ENCODE results near the gene SLC6A18.

The SLC6A18 gene

DNA sequence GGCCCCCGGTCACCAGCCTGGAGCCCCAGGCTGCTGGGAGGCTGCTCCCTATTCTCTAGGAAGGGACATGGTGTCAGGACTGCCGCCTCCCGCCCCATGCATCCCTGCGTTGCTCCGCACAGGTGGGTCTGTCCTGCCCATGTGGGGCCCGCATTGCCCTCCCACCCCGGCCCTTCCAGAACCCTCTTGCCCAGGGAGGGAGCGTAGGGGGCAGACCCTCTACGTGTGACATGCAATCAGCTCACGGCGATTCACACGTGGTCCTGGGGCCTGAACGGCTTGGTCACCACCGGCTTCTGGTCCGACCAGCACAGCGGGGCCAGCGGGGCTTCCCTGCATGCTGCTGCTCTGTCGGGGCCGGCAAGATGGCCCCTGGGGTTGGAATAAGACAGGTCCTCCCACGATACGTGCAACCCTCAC lies 14.3 kb upstream of the SLC6A18 start:
- DNase-seq, result no peak

GRCh38 chr5:1211701-1212100 lies 13.5 kb upstream of the SLC6A18 start:
- Mint-ChIP-seq H3K4me1 (peaks cover 20% of the 10 kb centered on the region), H3K27me3 (ENCODE audit: low read depth, poor library complexity) (peaks cover 8% of the 10 kb centered on the region), H3K4me3 (no peak overlapping the region), H3K9me3 (peaks cover 4% of the 10 kb centered on the region), H3K36me3 (ENCODE audit: low read depth) (no peaks in the 10 kb centered on the region), H3K27ac (no peak overlapping the region)
- DNase-seq, result no peak
- TF ChIP-seq, protein P1, sequence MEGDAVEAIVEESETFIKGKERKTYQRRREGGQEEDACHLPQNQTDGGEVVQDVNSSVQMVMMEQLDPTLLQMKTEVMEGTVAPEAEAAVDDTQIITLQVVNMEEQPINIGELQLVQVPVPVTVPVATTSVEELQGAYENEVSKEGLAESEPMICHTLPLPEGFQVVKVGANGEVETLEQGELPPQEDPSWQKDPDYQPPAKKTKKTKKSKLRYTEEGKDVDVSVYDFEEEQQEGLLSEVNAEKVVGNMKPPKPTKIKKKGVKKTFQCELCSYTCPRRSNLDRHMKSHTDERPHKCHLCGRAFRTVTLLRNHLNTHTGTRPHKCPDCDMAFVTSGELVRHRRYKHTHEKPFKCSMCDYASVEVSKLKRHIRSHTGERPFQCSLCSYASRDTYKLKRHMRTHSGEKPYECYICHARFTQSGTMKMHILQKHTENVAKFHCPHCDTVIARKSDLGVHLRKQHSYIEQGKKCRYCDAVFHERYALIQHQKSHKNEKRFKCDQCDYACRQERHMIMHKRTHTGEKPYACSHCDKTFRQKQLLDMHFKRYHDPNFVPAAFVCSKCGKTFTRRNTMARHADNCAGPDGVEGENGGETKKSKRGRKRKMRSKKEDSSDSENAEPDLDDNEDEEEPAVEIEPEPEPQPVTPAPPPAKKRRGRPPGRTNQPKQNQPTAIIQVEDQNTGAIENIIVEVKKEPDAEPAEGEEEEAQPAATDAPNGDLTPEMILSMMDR (IDR thresholded peaks at IDR 0.05), result no peak

More for the DNA sequence above, 14.3 kb upstream of the SLC6A18 start:
- H3K27me3 Mint-ChIP-seq (ENCODE audit: low read depth, poor library complexity), result peaks cover 15% of the 10 kb centered on the region
- no peak overlapping the region for H3K27ac Mint-ChIP-seq
- peaks cover 3% of the 10 kb centered on the region for H3K9me3 Mint-ChIP-seq
- peaks cover 26% of the 10 kb centered on the region for H3K4me1 Mint-ChIP-seq
- TF ChIP-seq, protein P1 (IDR thresholded peaks at IDR 0.05), result no peak
- H3K4me3 Mint-ChIP-seq, result no peak overlapping the region
- H3K36me3 Mint-ChIP-seq (ENCODE audit: low read depth), result no peaks in the 10 kb centered on the region

DNA sequence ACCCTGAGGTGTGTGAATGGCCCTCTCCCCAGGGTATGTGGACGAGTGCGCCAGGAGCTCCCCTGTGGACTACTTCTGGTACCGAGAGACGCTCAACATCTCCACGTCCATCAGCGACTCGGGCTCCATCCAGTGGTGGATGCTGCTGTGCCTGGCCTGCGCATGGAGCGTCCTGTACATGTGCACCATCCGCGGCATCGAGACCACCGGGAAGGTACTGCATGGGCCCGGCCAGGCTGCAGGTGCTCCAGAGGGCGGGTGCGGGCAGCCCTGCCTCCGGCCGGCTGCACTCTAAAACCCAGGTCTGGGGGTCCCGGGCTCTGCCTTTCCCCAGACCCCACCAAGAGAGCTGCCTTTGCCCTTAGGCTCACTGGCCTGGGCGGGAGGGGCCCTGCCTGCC lies 12.9 kb upstream of the SLC6A18 start:
- Mint-ChIP-seq H3K4me1 (peaks cover 20% of the 10 kb centered on the region), H3K9me3 (peaks cover 7% of the 10 kb centered on the region), H3K27me3 (ENCODE audit: low read depth, poor library complexity) (peaks cover 9% of the 10 kb centered on the region), H3K4me3 (no peak overlapping the region), H3K36me3 (ENCODE audit: low read depth) (no peaks in the 10 kb centered on the region), H3K27ac (no peak overlapping the region)
- no peak for DNase-seq
- TF ChIP-seq, protein P1 (IDR thresholded peaks at IDR 0.05), result no peak

DNA sequence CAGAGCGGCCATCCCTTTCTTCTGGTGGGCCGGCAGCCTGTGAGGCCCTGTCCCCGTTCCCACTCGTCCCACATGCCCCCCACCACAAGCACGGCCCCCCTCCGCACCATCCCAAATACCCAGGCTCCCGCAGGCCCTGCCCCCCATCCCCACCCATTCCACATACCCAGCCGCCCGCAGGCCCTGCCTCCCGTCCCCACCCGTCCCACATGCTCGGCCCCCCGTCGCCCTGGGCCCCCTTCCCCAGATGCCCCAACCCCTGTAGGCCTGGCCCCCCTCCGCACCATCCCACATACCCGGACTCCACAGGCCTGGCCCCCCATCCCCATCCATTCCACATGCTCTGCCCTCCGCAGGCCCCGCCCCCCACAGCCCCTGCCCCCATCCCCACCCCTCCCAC lies 12.3 kb upstream of the SLC6A18 start:
- H3K4me3 Mint-ChIP-seq, result no peak overlapping the region
- H3K27ac Mint-ChIP-seq, result no peak overlapping the region
- peaks cover 7% of the 10 kb centered on the region for H3K9me3 Mint-ChIP-seq
- no peaks in the 10 kb centered on the region for H3K36me3 Mint-ChIP-seq (ENCODE audit: low read depth)
- TF ChIP-seq, protein P1 (IDR thresholded peaks at IDR 0.05), result no peak
- H3K27me3 Mint-ChIP-seq (ENCODE audit: low read depth, poor library complexity), result peaks cover 6% of the 10 kb centered on the region
- no peak for DNase-seq
- H3K4me1 Mint-ChIP-seq, result peaks cover 16% of the 10 kb centered on the region

- TF ChIP-seq, protein P1 (IDR thresholded peaks at IDR 0.05), result no peak
- H3K27me3 Mint-ChIP-seq (ENCODE audit: low read depth, poor library complexity), result peaks cover 10% of the 10 kb centered on the region
These were observed 11.5 kb upstream of the SLC6A18 start for GRCh38 chr5:1213508-1214162.

More at GRCh38 chr5:1213508-1214162, 11.5 kb upstream of the SLC6A18 start:
- peaks cover 19% of the 10 kb centered on the region for H3K4me1 Mint-ChIP-seq
- no peak overlapping the region for H3K27ac Mint-ChIP-seq
- no peak overlapping the region for H3K4me3 Mint-ChIP-seq
- peaks cover 7% of the 10 kb centered on the region for H3K9me3 Mint-ChIP-seq
- DNase-seq, result no peak
- no peaks in the 10 kb centered on the region for H3K36me3 Mint-ChIP-seq (ENCODE audit: low read depth)

Measured in nephron progenitor cell (in vitro differentiated cells).